ENCODE measurements around the gene ADRM1. TPM values are rescaled to one million over a fixed set of nuclear protein-coding genes. Genes with fewer than 3 reads are reported as not detected.

The ADRM1 gene
- total RNA-seq, 6 donors from 2014 or later, result 57.6 to 158 (median 91.6) TPM

DNA sequence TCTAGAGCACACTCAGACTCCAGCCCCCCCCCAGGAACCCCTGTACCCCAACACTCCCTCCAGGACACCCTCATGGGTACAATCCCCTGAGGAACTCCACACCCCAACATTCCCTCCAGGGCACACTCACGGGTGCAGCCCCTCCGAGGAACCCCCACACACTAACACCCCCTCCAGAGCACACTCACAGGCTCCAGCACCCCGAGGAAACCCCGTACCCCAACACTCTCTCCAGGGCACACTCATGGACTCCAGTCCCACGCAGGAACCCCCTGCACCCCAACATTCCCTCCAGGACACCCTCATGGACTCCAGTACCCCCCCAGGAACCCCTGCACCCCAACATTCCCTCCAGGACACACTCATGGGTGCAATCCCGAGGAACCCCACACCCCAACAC, 32.7 kb downstream of the ADRM1 start:
- Histone ChIP-seq H3K27ac (no peak overlapping the region), H3K9me3 (no peaks in the 10 kb centered on the region), H3K27me3 (no peaks in the 10 kb centered on the region), H3K4me1 (no peaks in the 10 kb centered on the region), H3K4me3 (no peak overlapping the region), H3K36me3 (peaks cover 14 to 98% (median 80%) of the 10 kb centered on the region in 4 donors)
- ATAC-seq (ENCODE audit: low FRiP score in 2 of 2) (no peak), DNase-seq (no peak)
- no peak for TF ChIP-seq EP300 (IDR thresholded peaks at IDR 0.05)
- WGBS, 2 donors, result 85 to 94% methylated on average over 6 of the region's 6 CpGs

DNA sequence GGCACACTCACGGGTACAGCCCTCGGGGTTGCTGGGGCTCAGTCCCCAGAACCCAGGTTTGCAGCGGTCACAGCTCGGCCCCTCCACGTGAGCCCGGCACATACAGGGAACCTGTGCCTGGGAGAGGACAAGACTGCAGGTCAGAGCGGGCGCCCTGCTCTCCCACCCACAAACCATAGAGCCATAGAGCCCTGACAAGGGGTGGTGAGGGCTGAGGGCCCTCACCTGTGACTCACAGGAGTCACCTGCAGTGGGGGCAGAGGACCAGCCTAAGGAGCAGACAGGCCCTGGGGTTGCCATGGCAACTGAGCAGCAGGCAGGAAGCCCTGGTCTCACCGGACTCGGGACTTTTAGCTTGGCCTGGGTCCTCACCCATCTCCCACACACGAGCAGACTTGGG, 33.5 kb downstream of the ADRM1 start:
- Histone ChIP-seq H3K4me1 (no peaks in the 10 kb centered on the region), H3K27me3 (no peaks in the 10 kb centered on the region), H3K36me3 (peaks cover 14 to 98% (median 76%) of the 10 kb centered on the region in 4 donors), H3K27ac (no peak overlapping the region), H3K9me3 (no peaks in the 10 kb centered on the region), H3K4me3 (no peak overlapping the region)
- WGBS, 2 donors, result 88% methylated on average over 11 of the region's 11 CpGs; no CpG with 5 or more reads in 1 of the 2 donors
- TF ChIP-seq POLR2A (IDR thresholded peaks at IDR 0.05) (no peak), POLR2AphosphoS5 (IDR thresholded peaks at IDR 0.05) (no peak), EP300 (IDR thresholded peaks at IDR 0.05) (no peak)
- TF ChIP-seq, protein P1, sequence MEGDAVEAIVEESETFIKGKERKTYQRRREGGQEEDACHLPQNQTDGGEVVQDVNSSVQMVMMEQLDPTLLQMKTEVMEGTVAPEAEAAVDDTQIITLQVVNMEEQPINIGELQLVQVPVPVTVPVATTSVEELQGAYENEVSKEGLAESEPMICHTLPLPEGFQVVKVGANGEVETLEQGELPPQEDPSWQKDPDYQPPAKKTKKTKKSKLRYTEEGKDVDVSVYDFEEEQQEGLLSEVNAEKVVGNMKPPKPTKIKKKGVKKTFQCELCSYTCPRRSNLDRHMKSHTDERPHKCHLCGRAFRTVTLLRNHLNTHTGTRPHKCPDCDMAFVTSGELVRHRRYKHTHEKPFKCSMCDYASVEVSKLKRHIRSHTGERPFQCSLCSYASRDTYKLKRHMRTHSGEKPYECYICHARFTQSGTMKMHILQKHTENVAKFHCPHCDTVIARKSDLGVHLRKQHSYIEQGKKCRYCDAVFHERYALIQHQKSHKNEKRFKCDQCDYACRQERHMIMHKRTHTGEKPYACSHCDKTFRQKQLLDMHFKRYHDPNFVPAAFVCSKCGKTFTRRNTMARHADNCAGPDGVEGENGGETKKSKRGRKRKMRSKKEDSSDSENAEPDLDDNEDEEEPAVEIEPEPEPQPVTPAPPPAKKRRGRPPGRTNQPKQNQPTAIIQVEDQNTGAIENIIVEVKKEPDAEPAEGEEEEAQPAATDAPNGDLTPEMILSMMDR (IDR thresholded peaks at IDR 0.05), result no peak
- ATAC-seq (ENCODE audit: low FRiP score in 2 of 2) (no peak), DNase-seq (peak in 1 of 2 donors; percentile 38)

DNA sequence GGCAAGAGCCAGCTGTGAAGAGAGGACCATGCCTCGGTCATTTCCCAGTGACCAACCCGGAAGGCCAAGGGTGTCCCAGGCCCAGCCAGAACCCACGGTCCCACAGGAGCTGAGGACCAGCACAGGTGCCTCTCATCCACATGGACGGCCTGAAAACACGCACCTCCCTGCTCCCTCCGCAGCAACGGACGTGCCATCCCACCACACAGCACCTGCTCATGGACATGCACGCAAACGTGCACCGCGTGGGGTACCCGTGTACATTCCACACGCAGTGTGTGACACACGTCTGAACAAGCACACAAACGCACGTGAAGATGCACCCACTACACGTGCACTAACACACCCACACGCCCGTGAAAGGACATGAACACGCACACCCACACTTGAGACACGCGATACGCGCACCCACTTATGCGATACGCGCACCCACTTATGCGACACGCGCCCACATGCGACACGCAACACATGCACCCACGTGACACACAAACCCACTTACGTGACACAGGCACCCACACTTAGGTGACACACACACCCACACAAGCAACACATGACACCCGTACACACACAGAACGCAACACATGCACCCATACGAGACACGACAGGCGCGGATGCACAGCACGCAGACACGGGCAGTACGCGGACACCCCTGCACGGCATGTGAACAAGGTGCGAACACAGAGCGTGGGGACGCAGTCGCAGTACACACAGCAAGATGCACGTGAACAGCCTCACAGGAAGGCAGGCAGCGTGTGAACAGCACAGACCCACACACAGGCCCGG, 34.2 kb downstream of the ADRM1 start:
- peak in 1 of 2 donors; percentile 80 for DNase-seq
- Histone ChIP-seq H3K27ac (peak overlapping the region in 1 of 4 donors; percentile 21), H3K27me3 (no peaks in the 10 kb centered on the region), H3K4me1 (no peaks in the 10 kb centered on the region), H3K36me3 (peaks cover 14 to 98% (median 70%) of the 10 kb centered on the region in 4 donors), H3K4me3 (no peak overlapping the region), H3K9me3 (no peaks in the 10 kb centered on the region)
- TF ChIP-seq, protein P1 (IDR thresholded peaks at IDR 0.05), result no peak
- TF ChIP-seq POLR2AphosphoS5 (IDR thresholded peaks at IDR 0.05), result no peak
- no peak for TF ChIP-seq EP300 (IDR thresholded peaks at IDR 0.05)
- TF ChIP-seq POLR2A (IDR thresholded peaks at IDR 0.05), result no peak
- 93 to 96% methylated on average over 49 to 53 of the region's 53 CpGs for WGBS, 2 donors
- ATAC-seq (ENCODE audit: low FRiP score in 2 of 2), result no peak

DNA sequence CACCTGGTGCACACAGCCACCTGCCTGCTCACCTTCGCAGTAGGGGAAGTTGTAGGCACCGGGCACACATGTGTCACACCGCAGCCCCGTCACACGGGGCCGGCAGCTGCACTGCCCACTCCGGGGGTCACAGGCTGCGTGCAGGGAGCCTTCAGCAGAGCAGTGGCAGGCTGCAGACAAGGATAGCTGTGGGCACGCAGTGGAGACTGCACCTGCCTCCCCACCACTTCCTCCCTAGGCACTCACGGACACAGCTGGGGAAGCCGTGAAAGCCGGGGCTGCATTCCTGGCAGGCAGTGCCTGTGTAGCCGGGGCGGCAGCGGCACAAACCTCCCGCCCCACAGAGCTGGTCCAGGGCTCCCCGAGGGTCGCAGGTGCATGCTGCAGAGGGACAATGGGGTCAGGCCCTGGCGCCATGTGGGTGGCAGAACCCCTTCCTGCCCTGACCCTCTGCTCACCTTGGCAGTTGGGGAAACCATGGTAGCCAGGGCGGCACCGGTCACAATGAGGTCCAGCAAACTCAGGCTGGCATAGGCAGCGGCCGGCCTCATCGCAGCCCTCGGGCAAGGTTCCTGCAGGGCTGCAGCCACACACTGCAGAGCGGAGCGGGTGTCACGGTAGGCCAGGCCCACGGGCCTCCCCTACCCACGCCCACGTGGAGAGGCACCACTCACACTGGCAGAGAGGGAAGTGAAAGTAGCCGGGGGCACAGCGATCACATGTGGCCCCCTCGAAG, 34.9 kb downstream of the ADRM1 start:
- TF ChIP-seq, protein P1 (IDR thresholded peaks at IDR 0.05), result no peak
- TF ChIP-seq EP300 (IDR thresholded peaks at IDR 0.05), result no peak
- TF ChIP-seq POLR2A (IDR thresholded peaks at IDR 0.05), result no peak
- no peak for TF ChIP-seq POLR2AphosphoS5 (IDR thresholded peaks at IDR 0.05)
- peak in 1 of 2 donors; percentile 82 for DNase-seq

DNA sequence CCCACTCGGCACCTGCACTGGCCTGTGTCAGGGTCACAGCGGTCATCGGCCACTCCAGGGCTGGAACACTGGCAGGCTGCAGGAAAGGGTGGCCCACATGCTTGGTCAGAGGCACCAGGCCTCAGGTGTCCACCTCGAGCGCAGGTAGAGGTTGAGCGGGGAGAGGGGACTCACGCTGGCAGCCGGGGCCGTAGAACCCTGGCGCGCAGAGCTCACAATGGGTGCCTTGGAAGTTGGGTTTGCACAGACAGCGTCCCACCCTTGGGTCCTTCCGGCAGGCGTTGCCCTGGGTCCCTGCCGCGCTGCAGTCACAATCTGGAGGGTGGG, 35.5 kb downstream of the ADRM1 start:
- no peak for TF ChIP-seq POLR2AphosphoS5 (IDR thresholded peaks at IDR 0.05)
- no peak for TF ChIP-seq POLR2A (IDR thresholded peaks at IDR 0.05)
- no peak for TF ChIP-seq EP300 (IDR thresholded peaks at IDR 0.05)
- TF ChIP-seq, protein P1 (IDR thresholded peaks at IDR 0.05), result no peak
- DNase-seq, result peak in 1 of 2 donors; percentile 80
- 95 to 96% methylated on average over 13 to 16 of the region's 16 CpGs for WGBS, 2 donors
- H3K4me1 ChIP-seq, result no peaks in the 10 kb centered on the region
- H3K27ac ChIP-seq, result peak overlapping the region in 1 of 4 donors; percentile 21
- H3K4me3 ChIP-seq, result no peak overlapping the region
- H3K36me3 ChIP-seq, result peaks cover 10 to 98% (median 60%) of the 10 kb centered on the region in 4 donors
- no peak for ATAC-seq (ENCODE audit: low FRiP score in 2 of 2)
- no peaks in the 10 kb centered on the region for H3K9me3 ChIP-seq
- no peaks in the 10 kb centered on the region for H3K27me3 ChIP-seq

More for the DNA sequence above, 34.9 kb downstream of the ADRM1 start:
- Histone ChIP-seq H3K36me3 (peaks cover 10 to 98% (median 64%) of the 10 kb centered on the region in 4 donors), H3K4me3 (no peak overlapping the region), H3K9me3 (no peaks in the 10 kb centered on the region), H3K27ac (peak overlapping the region in 1 of 4 donors; percentile 21), H3K4me1 (no peaks in the 10 kb centered on the region), H3K27me3 (no peaks in the 10 kb centered on the region)
- WGBS, 2 donors, result 74% methylated on average over 24 of the region's 34 CpGs; no CpG with 5 or more reads in 1 of the 2 donors
- peak in 1 of 2 donors; percentile 7 for ATAC-seq (ENCODE audit: low FRiP score in 2 of 2)
